Keratinocyte (primary cell): ENCODE measurements around the gene TUBB3.

Experiments
- EZH2 ChIP-seq: IDR thresholded peaks from one replicate; pipeline ENCODE4 v1.6.1; 2012; ENCODE audit warnings: inconsistent platforms, mild to moderate bottlenecking, low read length, moderate library complexity
- TF ChIP-seq, protein P1 (sequence below), 3 experiments: IDR thresholded peaks in 1 of 3; conservative IDR thresholded peaks in 1 of 3; optimal IDR thresholded peaks in 1 of 3; 2 replicates in 2 of 3; 3 replicates in 1 of 3; pipeline versions ENCODE3 to v1.5.1; 2011; ENCODE audit warnings: low read length in 3 of 3, mild to moderate bottlenecking in 3 of 3, moderate library complexity in 2 of 3, control low read depth in 1 of 3, inconsistent platforms in 1 of 3; ENCODE audit not compliant: insufficient read depth in 2 of 3; ENCODE audit errors: extremely low read depth in 1 of 3

- TF ChIP-seq, protein P1, sequence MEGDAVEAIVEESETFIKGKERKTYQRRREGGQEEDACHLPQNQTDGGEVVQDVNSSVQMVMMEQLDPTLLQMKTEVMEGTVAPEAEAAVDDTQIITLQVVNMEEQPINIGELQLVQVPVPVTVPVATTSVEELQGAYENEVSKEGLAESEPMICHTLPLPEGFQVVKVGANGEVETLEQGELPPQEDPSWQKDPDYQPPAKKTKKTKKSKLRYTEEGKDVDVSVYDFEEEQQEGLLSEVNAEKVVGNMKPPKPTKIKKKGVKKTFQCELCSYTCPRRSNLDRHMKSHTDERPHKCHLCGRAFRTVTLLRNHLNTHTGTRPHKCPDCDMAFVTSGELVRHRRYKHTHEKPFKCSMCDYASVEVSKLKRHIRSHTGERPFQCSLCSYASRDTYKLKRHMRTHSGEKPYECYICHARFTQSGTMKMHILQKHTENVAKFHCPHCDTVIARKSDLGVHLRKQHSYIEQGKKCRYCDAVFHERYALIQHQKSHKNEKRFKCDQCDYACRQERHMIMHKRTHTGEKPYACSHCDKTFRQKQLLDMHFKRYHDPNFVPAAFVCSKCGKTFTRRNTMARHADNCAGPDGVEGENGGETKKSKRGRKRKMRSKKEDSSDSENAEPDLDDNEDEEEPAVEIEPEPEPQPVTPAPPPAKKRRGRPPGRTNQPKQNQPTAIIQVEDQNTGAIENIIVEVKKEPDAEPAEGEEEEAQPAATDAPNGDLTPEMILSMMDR (optimal IDR thresholded peaks at IDR 0.05 in 1 of 3, IDR thresholded peaks at IDR 0.05 in 1 of 3, conservative IDR thresholded peaks at IDR 0.05 in 1 of 3; ENCODE audit: extremely low read depth in 1 of 3, insufficient read depth in 2 of 3, low read length in 3 of 3) = no peak
- TF ChIP-seq EZH2 = no peak
These were observed 25.9 kb upstream of the TUBB3 start for GRCh38 chr16:89897204-89897603.
